Astrocyte (in vitro differentiated cells and primary cell): Measurements from ENCODE around the gene LMNB1. TPM values are rescaled to one million over a fixed set of nuclear protein-coding genes. Genes with fewer than 3 reads are reported as not detected.
A peak's percentile ranks its signal among the peaks of the same experiment; 100 is the strongest.

Experiments
- DNase-seq: peaks from one replicate; pipeline ENCODE4 v3.0.0-alpha.2; 2010; ENCODE audit warnings: low read depth
- FAIRE-seq: peaks from 2 replicates; lab custom pipeline; 2011; peaks lifted over from hg19 to GRCh38; lab: Jason Lieb, UNC
- H2AFZ ChIP-seq: 2 replicates; pipeline ENCODE4 v1.6.0; 2012; ENCODE audit warnings: low read depth, low read length, inconsistent platforms
- H3K27ac ChIP-seq: 2 replicates; pipeline ENCODE4 v1.5.1; 2011; ENCODE audit warnings: low read depth, low read length, inconsistent platforms
- H3K27me3 ChIP-seq: 2 replicates; pipeline ENCODE4 v1.6.0; 2011; ENCODE audit warnings: low read length, inconsistent platforms; ENCODE audit not compliant: insufficient read depth
- H3K36me3 ChIP-seq: 2 replicates; pipeline ENCODE4 v1.5.1; 2011; ENCODE audit warnings: low read length, inconsistent platforms; ENCODE audit not compliant: insufficient read depth
- H3K4me1 ChIP-seq: 2 replicates; pipeline ENCODE4 v1.5.1; 2011; ENCODE audit warnings: low read length, inconsistent platforms; ENCODE audit not compliant: insufficient read depth
- H3K4me2 ChIP-seq: 2 replicates; pipeline ENCODE4 v1.6.0; 2012; ENCODE audit warnings: low read length, inconsistent platforms
- H3K4me3 ChIP-seq: 2 replicates; pipeline ENCODE4 v1.5.1; 2011; ENCODE audit warnings: low read depth, mild to moderate bottlenecking, low read length, inconsistent platforms; ENCODE audit not compliant: insufficient read depth
- H3K79me2 ChIP-seq: 2 replicates; pipeline ENCODE4 v1.6.0; 2012; ENCODE audit warnings: mild to moderate bottlenecking, low read length, inconsistent platforms; ENCODE audit not compliant: insufficient read depth
- H3K9ac ChIP-seq: 2 replicates; pipeline ENCODE4 v1.6.0; 2012; ENCODE audit warnings: mild to moderate bottlenecking, low read length, inconsistent platforms
- H3K9me3 ChIP-seq: 2 replicates; pipeline ENCODE4 v1.5.1; 2012; ENCODE audit warnings: low read depth, mild to moderate bottlenecking, low read length, inconsistent platforms; ENCODE audit not compliant: insufficient read depth
- H4K20me1 ChIP-seq: 2 replicates; pipeline ENCODE4 v1.6.0; 2012; ENCODE audit warnings: low read length, inconsistent platforms; ENCODE audit not compliant: insufficient read depth
- H3K27ac Mint-ChIP-seq: one replicate; pipeline ENCODE4 v1.8.0; 2021; ENCODE audit warnings: mild to moderate bottlenecking, mixed read lengths; ENCODE audit not compliant: unreplicated experiment
- H3K27me3 Mint-ChIP-seq: one replicate; pipeline ENCODE4 v1.8.0; 2021; ENCODE audit warnings: low read depth, mixed read lengths; ENCODE audit not compliant: unreplicated experiment
- H3K36me3 Mint-ChIP-seq: one replicate; pipeline ENCODE4 v1.8.0; 2021; ENCODE audit warnings: low read depth, mixed read lengths; ENCODE audit not compliant: unreplicated experiment
- H3K4me1 Mint-ChIP-seq: one replicate; pipeline ENCODE4 v1.8.0; 2021; ENCODE audit warnings: low read depth, mixed read lengths; ENCODE audit not compliant: unreplicated experiment
- H3K4me3 Mint-ChIP-seq: one replicate; pipeline ENCODE4 v1.8.0; 2021; ENCODE audit warnings: mild to moderate bottlenecking, moderate library complexity, mixed read lengths; ENCODE audit not compliant: unreplicated experiment
- H3K9me3 Mint-ChIP-seq: one replicate; pipeline ENCODE4 v1.8.0; 2021; ENCODE audit warnings: mild to moderate bottlenecking, mixed read lengths; ENCODE audit not compliant: unreplicated experiment
- EZH2 ChIP-seq: IDR thresholded peaks from 2 replicates; pipeline ENCODE4 v1.6.1; 2012; ENCODE audit warnings: mild to moderate bottlenecking, low read length, inconsistent platforms; ENCODE audit not compliant: insufficient read depth
- total RNA-seq: library from RNA; stranded (reverse); gene quantifications from 2 replicates; pipeline ENCODE4 v1.2.1, GENCODE V29; 2021
- TF ChIP-seq, protein P1 (sequence below): IDR thresholded peaks from 2 replicates; pipeline ENCODE4 v1.5.1; 2011; ENCODE audit warnings: low read depth, mild to moderate bottlenecking, inconsistent platforms, low read length, moderate library complexity; ENCODE audit not compliant: insufficient read depth

LMNB1 gene
- total RNA-seq, 1 donor from 2014 or later = 12.7 TPM

- no peak for FAIRE-seq
- TF ChIP-seq, protein P1, sequence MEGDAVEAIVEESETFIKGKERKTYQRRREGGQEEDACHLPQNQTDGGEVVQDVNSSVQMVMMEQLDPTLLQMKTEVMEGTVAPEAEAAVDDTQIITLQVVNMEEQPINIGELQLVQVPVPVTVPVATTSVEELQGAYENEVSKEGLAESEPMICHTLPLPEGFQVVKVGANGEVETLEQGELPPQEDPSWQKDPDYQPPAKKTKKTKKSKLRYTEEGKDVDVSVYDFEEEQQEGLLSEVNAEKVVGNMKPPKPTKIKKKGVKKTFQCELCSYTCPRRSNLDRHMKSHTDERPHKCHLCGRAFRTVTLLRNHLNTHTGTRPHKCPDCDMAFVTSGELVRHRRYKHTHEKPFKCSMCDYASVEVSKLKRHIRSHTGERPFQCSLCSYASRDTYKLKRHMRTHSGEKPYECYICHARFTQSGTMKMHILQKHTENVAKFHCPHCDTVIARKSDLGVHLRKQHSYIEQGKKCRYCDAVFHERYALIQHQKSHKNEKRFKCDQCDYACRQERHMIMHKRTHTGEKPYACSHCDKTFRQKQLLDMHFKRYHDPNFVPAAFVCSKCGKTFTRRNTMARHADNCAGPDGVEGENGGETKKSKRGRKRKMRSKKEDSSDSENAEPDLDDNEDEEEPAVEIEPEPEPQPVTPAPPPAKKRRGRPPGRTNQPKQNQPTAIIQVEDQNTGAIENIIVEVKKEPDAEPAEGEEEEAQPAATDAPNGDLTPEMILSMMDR = no peak
- no peak for TF ChIP-seq EZH2
- peaks cover 11% of the 10 kb centered on the region for H3K4me1 ChIP-seq
- H3K27me3 Mint-ChIP-seq = no peaks in the 10 kb centered on the region
- DNase-seq = no peak
- no peak overlapping the region for H2AFZ ChIP-seq
- H3K27me3 ChIP-seq = no peaks in the 10 kb centered on the region
- no peaks in the 10 kb centered on the region for H4K20me1 ChIP-seq
- H3K36me3 ChIP-seq = no peaks in the 10 kb centered on the region
- no peaks in the 10 kb centered on the region for H3K9me3 Mint-ChIP-seq
- no peaks in the 10 kb centered on the region for H3K79me2 ChIP-seq
- no peak overlapping the region for H3K4me3 Mint-ChIP-seq
- no peak overlapping the region for H3K4me2 ChIP-seq
- no peak overlapping the region for H3K27ac Mint-ChIP-seq
- no peak overlapping the region for H3K27ac ChIP-seq
- H3K9ac ChIP-seq = no peak overlapping the region
- H3K4me1 Mint-ChIP-seq = peaks cover 2% of the 10 kb centered on the region
- H3K36me3 Mint-ChIP-seq = no peaks in the 10 kb centered on the region
- no peak overlapping the region for H3K4me3 ChIP-seq
- H3K9me3 ChIP-seq = no peaks in the 10 kb centered on the region
These were observed 90.1 kb downstream of the LMNB1 start for GRCh38 chr5:126866851-126867636.

GRCh38 chr5:126868338-126869004 is 91.5 kb downstream of the LMNB1 start:
- H3K9me3 ChIP-seq = no peaks in the 10 kb centered on the region
- H3K79me2 ChIP-seq = no peaks in the 10 kb centered on the region
- TF ChIP-seq, protein P1 = no peak
- TF ChIP-seq EZH2 = no peak
- no peaks in the 10 kb centered on the region for H3K9me3 Mint-ChIP-seq
- FAIRE-seq = no peak
- H3K9ac ChIP-seq = no peak overlapping the region
- H3K4me3 ChIP-seq = peak overlapping the region; percentile 35
- H3K27ac Mint-ChIP-seq = no peak overlapping the region
- peaks cover 11% of the 10 kb centered on the region for H3K4me1 ChIP-seq
- peaks cover 2% of the 10 kb centered on the region for H3K4me1 Mint-ChIP-seq
- H4K20me1 ChIP-seq = no peaks in the 10 kb centered on the region
- H3K4me2 ChIP-seq = peak overlapping the region; percentile 87
- H3K27ac ChIP-seq = no peak overlapping the region
- peak overlapping the region; percentile 68 for H3K4me3 Mint-ChIP-seq
- no peaks in the 10 kb centered on the region for H3K36me3 Mint-ChIP-seq
- H3K36me3 ChIP-seq = no peaks in the 10 kb centered on the region
- no peaks in the 10 kb centered on the region for H3K27me3 ChIP-seq
- H3K27me3 Mint-ChIP-seq = no peaks in the 10 kb centered on the region
- no peak overlapping the region for H2AFZ ChIP-seq
- no peak for DNase-seq
